Keratinocyte (primary cell): ENCODE results near the gene DNAJC18. TPM values are rescaled to one million over a fixed set of nuclear protein-coding genes. Genes with fewer than 3 reads are reported as not detected.

Experiments
- DNase-seq: peaks from one replicate; pipeline ENCODE4 v3.0.0-alpha.2; 2011; ENCODE audit warnings: low read depth, missing footprints, low spot score
- FAIRE-seq: peaks from 2 replicates; lab custom pipeline; 2011; peaks lifted over from hg19 to GRCh38; lab: Jason Lieb, UNC
- H2AFZ ChIP-seq: 2 replicates; pipeline ENCODE4 v1.6.0; 2012; ENCODE audit warnings: low read length, control low read depth, inconsistent platforms; ENCODE audit not compliant: control insufficient read depth
- H3K27ac ChIP-seq: 2 replicates; pipeline ENCODE4 v1.5.1; 2011; ENCODE audit warnings: low read length; ENCODE audit not compliant: control insufficient read depth, insufficient read depth
- H3K27me3 ChIP-seq: 3 replicates; pipeline ENCODE4 v1.6.0; 2011; ENCODE audit warnings: low read length; ENCODE audit not compliant: control insufficient read depth, insufficient read depth; ENCODE audit errors: extremely low read depth
- H3K36me3 ChIP-seq, 2 experiments: 2 replicates in 1 of 2; 3 replicates in 1 of 2; pipeline ENCODE4 v1.5.1; 2011; ENCODE audit warnings: low read length in 2 of 2, mild to moderate bottlenecking in 1 of 2; ENCODE audit not compliant: control insufficient read depth in 2 of 2, insufficient read depth in 2 of 2; ENCODE audit errors: extremely low read depth in 1 of 2
- H3K4me1 ChIP-seq: 3 replicates; pipeline ENCODE4 v1.5.1; 2011; ENCODE audit warnings: low read length; ENCODE audit not compliant: control insufficient read depth, insufficient read depth; ENCODE audit errors: extremely low read depth
- H3K4me2 ChIP-seq: 3 replicates; pipeline ENCODE4 v1.6.0; 2011; ENCODE audit warnings: low read depth, low read length; ENCODE audit not compliant: control insufficient read depth, insufficient read depth; ENCODE audit errors: extremely low read depth
- H3K4me3 ChIP-seq, 3 experiments: fragments of 200-600 bp in 1 of 3; sonication (generic) in 1 of 3; 2 replicates in 2 of 3; 3 replicates in 1 of 3; pipeline ENCODE4 v1.5.1; 2011 to 2016; ENCODE audit warnings: low read length in 3 of 3, mild to moderate bottlenecking in 3 of 3, control low read depth in 2 of 3, inconsistent platforms in 1 of 3, low read depth in 1 of 3, mixed read lengths in 1 of 3, mixed run types in 1 of 3, moderate library complexity in 1 of 3; ENCODE audit not compliant: control insufficient read depth in 2 of 3, insufficient read depth in 2 of 3; ENCODE audit errors: extremely low read depth in 1 of 3
- H3K79me2 ChIP-seq: 2 replicates; pipeline ENCODE4 v1.6.0; 2012; ENCODE audit warnings: low read length; ENCODE audit not compliant: control insufficient read depth, insufficient read depth
- H3K9ac ChIP-seq: 3 replicates; pipeline ENCODE4 v1.6.0; 2011; ENCODE audit warnings: low read length; ENCODE audit not compliant: control insufficient read depth, insufficient read depth; ENCODE audit errors: extremely low read depth
- H3K9me1 ChIP-seq: 3 replicates; pipeline ENCODE4 v1.6.0; 2011; ENCODE audit warnings: low read length; ENCODE audit not compliant: control insufficient read depth, insufficient read depth; ENCODE audit errors: extremely low read depth
- H3K9me3 ChIP-seq: 2 replicates; pipeline ENCODE4 v1.5.1; 2012; ENCODE audit warnings: low read depth, low read length; ENCODE audit not compliant: control insufficient read depth
- H4K20me1 ChIP-seq: 3 replicates; pipeline ENCODE4 v1.6.0; 2011; ENCODE audit warnings: low read length; ENCODE audit not compliant: control insufficient read depth, insufficient read depth; ENCODE audit errors: extremely low read depth
- CTCF ChIP-seq, 3 experiments: IDR thresholded peaks in 1 of 3; conservative IDR thresholded peaks in 1 of 3; optimal IDR thresholded peaks in 1 of 3; 2 replicates in 2 of 3; 3 replicates in 1 of 3; pipeline versions ENCODE3 to v1.5.1; 2011; ENCODE audit warnings: low read length in 3 of 3, mild to moderate bottlenecking in 3 of 3, moderate library complexity in 2 of 3, control low read depth in 1 of 3, inconsistent platforms in 1 of 3; ENCODE audit not compliant: insufficient read depth in 2 of 3; ENCODE audit errors: extremely low read depth in 1 of 3
- EZH2 ChIP-seq: IDR thresholded peaks from one replicate; pipeline ENCODE4 v1.6.1; 2012; ENCODE audit warnings: inconsistent platforms, mild to moderate bottlenecking, low read length, moderate library complexity
- dilution Hi-C: fragments of 300-500 bp; cut with MboI; formaldehyde crosslinking; loops from one replicate; pipeline ENCODE4 v1.7.0; 2020; ENCODE audit warnings: low sequenced_read_pairs; ENCODE audit not compliant: extremely low pct_ligation_motif_present
- polyA plus RNA-seq, 5 experiments: library from polyadenylated mRNA; depleted of rRNA in 3 of 5; stranded (reverse) in 3 of 5; stranded (forward) in 1 of 5; unstranded in 1 of 5; fragments of >200 nt; gene quantifications; 1 replicate in 1 of 5; 2 replicates in 3 of 5; 3 replicates in 1 of 5; pipeline versions ENCODE4 v1.2.1 to v1.2.3, GENCODE V29; 2011 to 2012; ENCODE audit warnings: missing spikeins in 2 of 5, low read depth in 1 of 5, low replicate concordance in 1 of 5

DNAJC18 gene
- polyA plus RNA-seq, 1 donor (not counting 4 experiments of a cell fraction or from before 2014, with no cell fraction given), result 6.6 TPM

- H3K4me2 ChIP-seq, result no peak overlapping the region
- H3K79me2 ChIP-seq, result no peaks in the 10 kb centered on the region
- TF ChIP-seq EZH2 (no peak), CTCF (optimal IDR thresholded peaks at IDR 0.05 in 1 of 3, IDR thresholded peaks at IDR 0.05 in 1 of 3, conservative IDR thresholded peaks at IDR 0.05 in 1 of 3; ENCODE audit: extremely low read depth in 1 of 3, insufficient read depth in 2 of 3, low read length in 3 of 3) (no peak)
- no peak overlapping the region for H2AFZ ChIP-seq
- dilution Hi-C loops, result no loop called here
- DNase-seq (no peak), FAIRE-seq (no peak)
- no peak overlapping the region for H3K27ac ChIP-seq
- no peaks in the 10 kb centered on the region for H3K9me3 ChIP-seq
- H3K9ac ChIP-seq, result no peak overlapping the region
- H4K20me1 ChIP-seq, result no peaks in the 10 kb centered on the region
- peaks cover 3% of the 10 kb centered on the region for H3K4me1 ChIP-seq
- no peak overlapping the region for H3K4me3 ChIP-seq
- no peaks in the 10 kb centered on the region for H3K36me3 ChIP-seq
- H3K27me3 ChIP-seq, result no peaks in the 10 kb centered on the region
- no peaks in the 10 kb centered on the region for H3K9me1 ChIP-seq
Observed at GRCh38 chr5:139457241-139457640, 17.9 kb upstream of the DNAJC18 start.

- no peak for FAIRE-seq
Observed at GRCh38 chr5:139456776-139457175, 17.5 kb upstream of the DNAJC18 start.

More at GRCh38 chr5:139456776-139457175, 17.5 kb upstream of the DNAJC18 start:
- no peak overlapping the region for H3K4me2 ChIP-seq
- no peak for TF ChIP-seq EZH2
- no peak for TF ChIP-seq CTCF (optimal IDR thresholded peaks at IDR 0.05 in 1 of 3, IDR thresholded peaks at IDR 0.05 in 1 of 3, conservative IDR thresholded peaks at IDR 0.05 in 1 of 3; ENCODE audit: extremely low read depth in 1 of 3, insufficient read depth in 2 of 3, low read length in 3 of 3)
- no peaks in the 10 kb centered on the region for H3K36me3 ChIP-seq
- dilution Hi-C loops, result no loop called here
- peaks cover 3% of the 10 kb centered on the region for H3K4me1 ChIP-seq
- DNase-seq, result no peak
- no peak overlapping the region for H3K27ac ChIP-seq
- H3K9ac ChIP-seq, result no peak overlapping the region
- H3K79me2 ChIP-seq, result no peaks in the 10 kb centered on the region
- no peaks in the 10 kb centered on the region for H4K20me1 ChIP-seq
- H3K4me3 ChIP-seq, result no peak overlapping the region
- H3K9me1 ChIP-seq, result no peaks in the 10 kb centered on the region
- no peak overlapping the region for H2AFZ ChIP-seq
- no peaks in the 10 kb centered on the region for H3K9me3 ChIP-seq
- no peaks in the 10 kb centered on the region for H3K27me3 ChIP-seq
